Activated CD8-positive, alpha-beta memory T cell treated with anti-CD3 and anti-CD28 coated beads, Interleukin-2, amount 50 U/mL, for 1 hour (primary cell): ENCODE results near the gene UTP11.
A peak's percentile ranks its signal among the peaks of the same experiment; 100 is the strongest.

Experiments
- DNase-seq: peaks from one replicate; pipeline ENCODE4 v3.0.0-alpha.2; 2020; ENCODE audit errors: extremely low read depth

Gene UTP11

GRCh38 chr1:38046333-38046883, 33.9 kb downstream of the UTP11 start, which contains the start of gene POU3F1:
Gene POU3F1, minus strand, starts transcription at chr1:38046793. Its CDS starts 50 bp downstream, at chr1:38046743.
- DNase-seq: no peak

- peak; percentile 47 for DNase-seq
Measured at GRCh38 chr1:38046884-38047602, 34.5 kb downstream of the UTP11 start.

GRCh38 chr1:38047603-38048141, 35.1 kb downstream of the UTP11 start:
- DNase-seq: no peak

GRCh38 chr1:38050397-38051078, 38.0 kb downstream of the UTP11 start:
- no peak for DNase-seq

GRCh38 chr1:38051079-38051543, 38.6 kb downstream of the UTP11 start:
- DNase-seq: no peak

- DNase-seq: no peak
Measured at GRCh38 chr1:38052750-38053415, 40.3 kb downstream of the UTP11 start.

GRCh38 chr1:38053416-38054091, 41.0 kb downstream of the UTP11 start:
- DNase-seq: no peak

- DNase-seq: no peak
Measured at GRCh38 chr1:38055398-38055797, 42.9 kb downstream of the UTP11 start.

GRCh38 chr1:38055965-38056364, 43.4 kb downstream of the UTP11 start:
- DNase-seq: no peak

- no peak for DNase-seq
Measured at GRCh38 chr1:38059635-38060250, 47.2 kb downstream of the UTP11 start.

- no peak for DNase-seq
Measured at GRCh38 chr1:38060498-38060897, 48.0 kb downstream of the UTP11 start.

- DNase-seq: no peak
Measured at GRCh38 chr1:38061290-38061689, 48.8 kb downstream of the UTP11 start.

- no peak for DNase-seq
Measured at GRCh38 chr1:38061883-38062328, 49.4 kb downstream of the UTP11 start.

- DNase-seq: no peak
Measured at GRCh38 chr1:38062361-38063288, 50.1 kb downstream of the UTP11 start.

GRCh38 chr1:38063616-38064015, 51.1 kb downstream of the UTP11 start:
- no peak for DNase-seq

- DNase-seq: no peak
Measured at GRCh38 chr1:38064197-38064903, 51.8 kb downstream of the UTP11 start.

GRCh38 chr1:38068220-38068979, 55.9 kb downstream of the UTP11 start:
- no peak for DNase-seq

- no peak for DNase-seq
Measured at GRCh38 chr1:38068980-38069340, 56.4 kb downstream of the UTP11 start.
